GM12874 (cell line): ENCODE measurements around the gene QRICH1.

Source experiments
- CTCF ChIP-seq: IDR thresholded peaks from 2 replicates; pipeline ENCODE4 v1.5.1; 2011; ENCODE audit warnings: low read depth, mild to moderate bottlenecking, control low read depth, low read length, moderate library complexity; ENCODE audit not compliant: insufficient read depth

Gene QRICH1

GRCh38 chr3:49015765-49016164 is 78.1 kb downstream of the QRICH1 start:
- TF ChIP-seq CTCF: no peak

- no peak for TF ChIP-seq CTCF
Measured at GRCh38 chr3:49015072-49015471, 78.8 kb downstream of the QRICH1 start.

GRCh38 chr3:49013738-49014660 is 79.9 kb downstream of the QRICH1 start:
- TF ChIP-seq CTCF: peak; percentile 79

GRCh38 chr3:49013113-49013737 is 80.6 kb downstream of the QRICH1 start:
- no peak for TF ChIP-seq CTCF

GRCh38 chr3:49012441-49013017 is 81.3 kb downstream of the QRICH1 start:
- no peak for TF ChIP-seq CTCF

GRCh38 chr3:49009396-49009795 is 84.5 kb downstream of the QRICH1 start:
- TF ChIP-seq CTCF: no peak

- no peak for TF ChIP-seq CTCF
Measured at GRCh38 chr3:49007771-49008528, 85.9 kb downstream of the QRICH1 start.
